ENCODE results near the gene UBE2J2. TPM values are rescaled to one million over a fixed set of nuclear protein-coding genes. Genes with fewer than 3 reads are reported as not detected.
A peak's percentile ranks its signal among the peaks of the same experiment; 100 is the strongest.

Gene UBE2J2
- total and polyA plus RNA-seq, 2 of the 8 experiments (the other 6 are each of a cell fraction or from before 2014, with no cell fraction given) = 33.6 to 67.9 TPM

GRCh38 chr1:1225913-1226312 lies 47.7 kb downstream of the UBE2J2 start:
- Histone ChIP-seq H3K4me1 (replicated peaks in 1 of 4; ENCODE audit: control insufficient read depth in 3 of 4, insufficient read depth in 4 of 4, low read length in 3 of 4) (no peaks in the 10 kb centered on the region; a peak in 1 of 7 replicates), H2BK120ac (replicated peaks; ENCODE audit: low read depth, low read length) (no peak overlapping the region), H2BK12ac (ENCODE audit: low read depth, low read length) (no peak overlapping the region; the same call in 1 of the 2 replicates), H3K4me3 (ENCODE audit: extremely low read depth in 1 of 4, insufficient read depth in 2 of 4, low read depth in 3 of 4, low read length in 4 of 4) (no peak overlapping the region), H3K27me3 (replicated peaks in 1 of 4; ENCODE audit: control insufficient read depth in 3 of 4, extremely low read depth in 1 of 4, insufficient read depth in 3 of 4, low read length in 3 of 4) (no peaks in the 10 kb centered on the region), H3K18ac (ENCODE audit: extremely low read depth, low read length) (no peak overlapping the region), H3K36me3 (ENCODE audit: control insufficient read depth in 2 of 4, insufficient read depth in 4 of 4, low read length in 3 of 4) (peaks cover 4 to 32% (median 17%) of the 10 kb centered on the region in 4 experiments; a peak in 7 of 8 replicates), H3K4me2 (ENCODE audit: insufficient read depth in 1 of 2, low read depth in 2 of 2, low read length in 2 of 2) (no peak overlapping the region), H3K79me2 (ENCODE audit: control insufficient read depth in 1 of 2, insufficient read depth in 2 of 2, low read length in 2 of 2) (peaks cover 6 to 33% of the 10 kb centered on the region in 2 experiments; a peak in 3 of 4 replicates), H2BK5ac (ENCODE audit: low read depth, low read length) (0 out of 2 replicates have a peak overlapping the region, but pooled peaks have one; percentile 18), H3K14ac (ENCODE audit: insufficient read length) (no peak overlapping the region), H3K9ac (replicated peaks in 1 of 4; ENCODE audit: extremely low read depth in 1 of 4, low read depth in 3 of 4, low read length in 3 of 4) (no peak overlapping the region), H2BK15ac (ENCODE audit: low read length) (no peak overlapping the region), H3K23ac (ENCODE audit: insufficient read length) (no peak overlapping the region), H4K5ac (ENCODE audit: insufficient read length, low read depth, low read length) (no peak overlapping the region), H3K79me1 (ENCODE audit: low read depth, low read length) (peaks cover 34% of the 10 kb centered on the region), H3K27ac (ENCODE audit: low read depth, low read length) (no peak overlapping the region), H2AK5ac (ENCODE audit: low read depth, low read length) (no peak overlapping the region), H2BK20ac (ENCODE audit: low read length) (no peak overlapping the region), H3K9me3 (ENCODE audit: insufficient read depth in 2 of 2, low read depth in 1 of 2, low read length in 1 of 2) (no peaks in the 10 kb centered on the region), H4K91ac (replicated peaks; ENCODE audit: insufficient read length, low read length) (no peak overlapping the region), H4K20me1 (replicated peaks in 1 of 2; ENCODE audit: control insufficient read depth in 1 of 2, insufficient read depth in 2 of 2, low read length in 2 of 2) (peaks cover 5 to 31% of the 10 kb centered on the region in 2 experiments), H3K23me2 (ENCODE audit: low read depth, low read length) (peaks cover 3% of the 10 kb centered on the region; the same call in 1 of the 2 replicates), H3K56ac (replicated peaks; ENCODE audit: insufficient read length, low read depth, low read length) (no peak overlapping the region), H3K4ac (replicated peaks; ENCODE audit: insufficient read length, low read depth, low read length) (no peak overlapping the region), H2AFZ (ENCODE audit: low read length) (no peak overlapping the region), H4K8ac (ENCODE audit: extremely low read depth, insufficient read depth, low read length) (no peak overlapping the region)
- DNase-seq (ENCODE audit: low read depth in 1 of 2, low spot score in 2 of 2) (no peak), FAIRE-seq (no peak)
- POLR2A ChIA-PET (ENCODE audit: partially characterized antibody) = interaction anchor here (1.0 to 3.1 kb wide), 2 partner anchors 10 to 52 kb away, joined by 3 to 15 read pairs; partner anchors contain the start of gene TTLL10
- WGBS, 2 experiments (ENCODE audit: extremely low coverage in 1 of 2, insufficient coverage in 1 of 2, insufficient read length in 1 of 2, insufficient replicate concordance in 2 of 2, low coverage in 1 of 2, low lambda C conversion rate in 2 of 2, missing lambda C conversion rate in 1 of 2) = 94% methylated on average over 18 of the region's 18 CpGs; no CpG with 5 or more reads in 1 of the 2 experiments
- CTCF ChIA-PET (ENCODE audit: partially characterized antibody) = interaction anchor here (0.8 to 6.2 kb wide), 3 partner anchors 12 to 107 kb away, joined by 3 to 28 read pairs (median 4); no protein-coding TSS in a partner anchor
- TF ChIP-seq RNF2 (IDR thresholded peaks at IDR 0.05; ENCODE audit: borderline replicate concordance, low read depth, low read length, missing control alignments, poor library complexity, severe bottlenecking) (no peak), BACH1 (IDR thresholded peaks at IDR 0.05; ENCODE audit: low read length) (no peak), CHD2 (IDR thresholded peaks at IDR 0.05; ENCODE audit: low read length) (no peak), ATF3 (IDR thresholded peaks at IDR 0.05; ENCODE audit: insufficient read depth, low read depth, low read length) (no peak), ASH2L (IDR thresholded peaks at IDR 0.05; ENCODE audit: low read length) (no peak), NANOG (IDR thresholded peaks at IDR 0.05; ENCODE audit: insufficient read depth, low read depth, low read length, poor library complexity, severe bottlenecking) (no peak), GTF2F1 (IDR thresholded peaks at IDR 0.05; ENCODE audit: borderline replicate concordance, low read depth, low read length) (no peak), TEAD4 (IDR thresholded peaks at IDR 0.05; ENCODE audit: low read depth, low read length) (no peak), RAD21 (IDR thresholded peaks at IDR 0.05 in 1 of 2, conservative IDR thresholded peaks at IDR 0.05 in 1 of 2; ENCODE audit: low read depth in 2 of 2, low read length in 2 of 2) (no peak), TCF12 (IDR thresholded peaks at IDR 0.05; ENCODE audit: low read depth, low read length) (no peak), SIRT6 (IDR thresholded peaks at IDR 0.05; ENCODE audit: low read length) (no peak), CTBP2 (IDR thresholded peaks at IDR 0.05; ENCODE audit: borderline replicate concordance, insufficient read depth, insufficient read length, low read length) (no peak), RXRA (IDR thresholded peaks at IDR 0.05; ENCODE audit: insufficient read depth, low read depth, low read length) (no peak)

Measured in H1 (cell line).